Caki2 (cell line): ENCODE measurements around the gene MORF4L1. TPM values are rescaled to one million over a fixed set of nuclear protein-coding genes. Genes with fewer than 3 reads are reported as not detected.
A peak's percentile ranks its signal among the peaks of the same experiment; 100 is the strongest.
"Not testable (repeated sequence)": the region's sequence is repeated elsewhere in the genome, so short reads cannot be mapped to it uniquely, and the experiment has no call there.

Experiments used
- DNase-seq: peaks from one replicate; pipeline ENCODE4 v3.0.0-alpha.2; 2015; ENCODE audit warnings: low read depth
- in situ Hi-C: cut with HindIII; loops from 2 replicates; pipeline ENCODE4 v1.10.0; 2016; ENCODE audit warnings: low sequenced_read_pairs, low pct_unique_long_range_greater_than_20kb, mixed read lengths
- total RNA-seq: library from RNA; depleted of rRNA; stranded (reverse); fragments of >200 nt; shearing (Covaris generic); gene quantifications from 2 replicates; pipeline ENCODE4 v1.2.3, GENCODE V29; 2014; ENCODE audit warnings: low replicate concordance

Gene MORF4L1
- total RNA-seq, 1 experiment from 2014 or later = 373 TPM

GRCh38 chr15:78853500-78853899, 19.2 kb upstream of the MORF4L1 start:
- in situ Hi-C loops = no loop called here
- no peak for DNase-seq

- no peak for DNase-seq
- in situ Hi-C loops = no loop called here
Measured at GRCh38 chr15:78854833-78855372, 17.8 kb upstream of the MORF4L1 start.

GRCh38 chr15:78855746-78856145, 16.9 kb upstream of the MORF4L1 start:
- in situ Hi-C loops = no loop called here
- no peak for DNase-seq

- in situ Hi-C loops = no loop called here
- DNase-seq = peak; percentile 85
Measured at GRCh38 chr15:78859971-78860719, 12.5 kb upstream of the MORF4L1 start.

DNA sequence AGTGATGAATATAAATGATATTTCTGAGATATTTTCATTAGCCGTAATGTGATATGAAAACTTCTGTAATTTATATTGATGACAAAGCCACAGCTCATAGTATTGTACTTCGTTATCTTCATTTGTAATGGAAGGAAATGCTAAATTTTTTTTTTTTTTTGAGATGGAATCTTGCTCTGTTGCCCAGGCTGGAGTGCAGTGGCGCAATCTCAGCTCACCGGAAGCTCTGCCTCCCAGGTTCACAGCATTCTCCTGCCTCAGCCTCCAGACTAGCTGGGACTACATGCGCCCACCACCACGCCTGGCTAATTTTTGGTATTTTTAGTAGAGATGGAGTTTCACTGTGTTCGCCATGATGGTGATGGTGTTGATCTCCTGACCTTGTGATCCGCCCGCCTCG, 7.1 kb upstream of the MORF4L1 start:
- DNase-seq, in situ Hi-C loops: not testable (repeated sequence)

DNA sequence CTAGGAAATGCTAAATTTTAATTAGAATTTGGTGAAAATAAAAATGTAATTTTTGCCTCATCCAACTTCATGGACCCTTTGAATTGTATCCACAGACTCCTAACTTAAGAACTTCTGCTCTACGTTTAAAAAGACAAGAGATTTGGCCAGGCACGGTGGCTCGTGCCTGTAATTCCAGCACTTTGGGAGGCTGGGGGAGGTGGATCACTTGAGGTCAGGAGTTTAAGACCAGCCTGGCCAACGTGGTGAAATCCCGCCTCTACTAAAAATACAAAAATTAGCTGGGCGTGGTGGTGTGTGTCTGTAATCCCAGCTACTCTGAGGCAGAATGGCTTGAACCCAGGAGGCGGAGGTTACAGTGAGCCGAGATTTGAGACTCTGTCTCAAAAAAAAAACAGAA, 6.7 kb upstream of the MORF4L1 start:
- in situ Hi-C loops, DNase-seq: not testable (repeated sequence)

DNA sequence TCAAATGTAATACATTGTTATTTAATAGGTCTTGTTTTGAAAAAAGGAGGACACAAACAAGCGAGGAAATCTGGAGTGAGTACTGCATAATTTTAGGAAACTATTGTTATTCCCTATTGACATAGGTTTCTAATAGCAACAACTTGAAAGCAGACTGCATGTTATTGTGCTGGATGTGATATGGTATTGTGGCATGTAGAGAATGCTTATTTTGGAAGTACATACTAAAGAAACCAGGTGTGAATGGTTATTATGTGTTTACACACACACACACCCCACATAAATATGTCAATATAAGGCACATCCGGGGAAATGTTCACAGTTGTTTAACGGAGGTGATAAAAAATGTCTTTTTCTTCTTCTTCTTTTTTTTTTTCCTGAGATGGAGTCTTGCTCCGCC, 5.9 kb upstream of the MORF4L1 start:
- no peak for DNase-seq
- in situ Hi-C loops = no loop called here

GRCh38 chr15:78868366-78868765, 4.3 kb upstream of the MORF4L1 start:
- in situ Hi-C loops = no loop called here
- no peak for DNase-seq

DNA sequence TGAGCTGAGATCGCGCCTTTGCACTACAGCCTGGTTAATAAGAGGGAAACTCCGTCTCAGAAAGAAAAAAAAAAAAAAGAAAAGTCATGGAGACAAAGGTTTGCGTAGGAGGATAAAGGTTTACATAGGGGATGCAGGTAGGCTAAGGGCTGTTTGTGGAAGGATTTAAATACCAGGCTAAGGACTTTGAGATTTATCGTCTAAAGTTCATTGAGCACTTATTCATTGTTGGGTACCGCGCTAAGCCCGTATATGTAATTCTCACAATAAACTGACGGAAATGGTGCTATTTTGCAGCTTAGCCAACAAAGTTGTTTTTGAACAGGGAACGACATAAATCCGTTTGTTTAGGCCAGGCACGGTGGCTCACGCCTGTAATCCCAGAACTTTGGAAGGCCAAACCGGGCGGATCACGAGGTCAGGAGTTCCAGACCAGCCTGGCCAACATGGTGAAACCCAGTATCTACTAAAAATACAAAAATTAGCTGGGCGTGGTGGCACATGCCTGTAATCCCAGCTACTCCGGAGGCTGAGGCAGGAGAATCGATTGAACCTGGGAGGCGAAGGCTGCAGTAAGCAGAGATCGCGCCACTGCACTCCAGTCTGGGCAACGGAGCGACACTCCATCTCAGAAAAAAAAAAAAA, 1.1 kb upstream of the MORF4L1 start:
- DNase-seq, in situ Hi-C loops: not testable (repeated sequence)

- in situ Hi-C loops = no loop called here
- peak; percentile 96 for DNase-seq
Measured at GRCh38 chr15:78872972-78873792, 492 bp downstream of the MORF4L1 start.

DNA sequence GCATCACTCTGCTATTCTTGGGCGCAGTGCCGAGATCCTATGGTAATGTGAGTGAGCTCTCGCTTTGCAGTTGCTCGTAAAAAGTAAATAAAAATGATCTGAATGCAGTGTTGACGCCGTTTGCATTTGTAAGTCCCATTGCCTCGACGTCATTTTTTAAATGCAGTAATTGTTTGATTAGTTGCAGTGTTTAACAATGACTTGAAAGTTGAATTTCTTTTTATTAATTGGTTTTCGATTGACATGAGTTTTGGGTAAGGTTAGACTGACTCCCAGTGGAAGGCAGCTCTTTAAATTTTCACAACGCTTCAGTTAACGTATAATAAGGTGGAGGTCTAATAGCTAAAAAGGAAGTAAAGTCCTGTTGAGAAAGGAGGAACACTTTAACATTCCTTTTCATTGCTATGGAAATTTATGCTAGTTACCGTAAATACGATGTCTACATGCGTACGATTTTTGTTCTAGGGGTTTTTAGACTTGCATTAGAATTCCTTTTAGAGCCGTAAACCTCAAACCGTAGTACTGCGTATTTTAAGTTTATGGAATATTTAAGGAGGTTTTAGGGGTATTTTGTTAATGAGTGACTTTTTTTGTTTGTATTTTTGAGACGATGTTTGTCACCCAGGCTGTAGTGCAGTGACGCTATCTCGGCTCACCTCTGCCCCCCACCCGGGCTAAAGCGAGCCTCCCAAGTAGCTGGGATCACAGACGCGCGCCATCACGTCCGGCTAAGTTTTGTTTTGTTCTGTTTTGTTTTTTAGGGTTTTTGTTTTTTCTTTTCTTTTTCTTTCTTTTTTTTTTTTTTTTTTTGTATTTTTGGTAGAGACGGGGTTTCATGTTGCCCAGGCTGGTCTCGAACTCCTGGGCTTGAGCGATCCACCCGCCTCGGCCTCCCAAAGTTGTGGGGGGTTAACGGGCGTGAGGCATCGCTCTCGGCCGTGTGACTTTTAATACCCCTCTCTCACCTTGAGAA, 1.4 kb downstream of the MORF4L1 start:
- no peak for DNase-seq
- in situ Hi-C loops = no loop called here

DNA sequence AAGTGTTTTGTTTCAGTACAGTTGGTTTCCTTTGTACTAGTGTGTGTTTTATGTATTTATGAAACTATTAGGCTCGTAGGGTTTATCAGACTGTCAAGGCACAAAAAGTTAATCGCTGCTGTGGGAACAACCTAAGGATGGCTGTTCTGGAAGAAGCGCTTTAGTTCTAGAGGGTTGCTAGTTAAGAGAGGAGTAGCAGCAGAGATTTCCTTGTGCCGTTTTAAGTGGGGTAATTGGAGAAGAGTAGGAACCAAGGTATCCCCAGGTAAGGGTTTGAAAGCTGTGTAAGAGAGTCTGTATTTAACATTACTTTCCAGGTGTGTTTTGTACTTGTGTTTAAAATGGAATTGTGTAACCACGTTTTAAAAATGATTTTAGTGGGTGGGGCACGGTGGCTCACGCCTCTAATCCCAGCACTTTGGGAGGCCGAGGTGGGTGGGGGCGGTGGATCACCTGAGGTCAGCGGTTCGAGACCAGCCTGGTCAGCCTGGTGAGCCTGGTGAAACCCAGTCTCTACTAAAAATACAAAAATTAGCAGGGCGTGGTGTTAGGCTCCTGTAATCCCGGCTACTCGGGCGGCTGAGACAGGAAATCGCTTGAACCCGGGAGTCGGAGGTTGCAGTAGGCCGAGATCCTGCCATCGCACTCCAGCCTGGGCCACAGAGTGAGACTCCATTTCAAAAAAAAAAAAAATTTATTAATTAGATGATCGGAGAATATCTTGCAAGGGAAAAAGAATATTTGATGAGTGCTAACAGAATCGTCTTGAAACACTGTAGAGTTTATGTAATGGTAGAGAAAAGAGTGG, 2.6 kb downstream of the MORF4L1 start:
- peak; percentile 12 for DNase-seq
- in situ Hi-C loops = no loop called here

GRCh38 chr15:78876954-78877353, 4.3 kb downstream of the MORF4L1 start:
- in situ Hi-C loops, DNase-seq: not testable (repeated sequence)

- DNase-seq = no peak
- in situ Hi-C loops = no loop called here
Measured at GRCh38 chr15:78878356-78878755, 5.7 kb downstream of the MORF4L1 start.

DNA sequence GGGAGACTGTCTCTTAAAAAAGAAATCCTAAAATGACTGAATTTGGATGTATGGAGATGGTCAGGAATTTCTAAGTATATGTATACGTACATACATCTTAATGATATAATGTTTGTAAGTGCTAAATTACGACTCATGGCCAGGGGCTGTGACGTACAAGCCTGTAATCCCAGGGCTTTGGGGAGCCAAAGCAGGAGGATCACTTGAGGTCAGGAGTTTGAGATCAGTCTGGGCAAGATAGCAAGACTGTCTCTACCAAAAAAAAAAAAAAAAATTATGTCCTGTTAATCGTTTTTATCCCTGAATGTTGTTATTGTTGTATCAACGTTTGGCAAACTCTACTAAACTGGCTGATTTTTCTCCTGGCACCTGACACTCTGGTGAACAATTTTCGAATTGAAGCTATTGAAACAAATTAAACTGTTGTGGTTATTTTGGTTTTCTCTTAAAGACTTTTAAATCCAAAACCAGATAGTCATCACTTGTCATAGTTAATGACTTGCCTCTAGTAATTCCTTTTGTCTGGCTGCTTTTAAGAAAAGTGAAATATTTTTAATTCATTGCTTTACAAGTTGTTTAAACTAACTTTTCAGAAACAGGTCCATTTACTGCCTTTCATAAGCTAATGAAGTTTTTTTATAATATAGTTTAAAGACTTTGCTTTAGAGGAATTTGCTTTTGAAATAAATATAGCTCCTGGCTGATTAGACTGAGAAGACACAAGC, 7.0 kb downstream of the MORF4L1 start:
- in situ Hi-C loops = no loop called here

DNA sequence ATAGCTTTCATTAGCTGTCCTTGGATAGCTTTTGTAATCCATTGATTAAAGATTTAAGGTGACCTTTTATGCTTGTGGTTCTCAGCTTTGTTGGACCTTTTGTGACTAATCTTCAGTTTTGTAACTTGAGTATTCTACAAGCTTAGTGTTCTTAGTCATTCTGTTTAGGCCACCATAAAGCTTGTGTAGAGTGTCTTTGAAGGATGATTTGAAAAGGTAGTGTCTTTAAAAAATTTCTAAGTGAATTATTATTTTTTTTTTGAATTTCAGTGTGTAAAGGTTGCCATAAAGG, 7.5 kb downstream of the MORF4L1 start:
- no peak for DNase-seq
- in situ Hi-C loops = no loop called here

More for the DNA sequence above, 7.0 kb downstream of the MORF4L1 start:
- DNase-seq = no peak

- in situ Hi-C loops = no loop called here
- no peak for DNase-seq
Measured at GRCh38 chr15:78880813-78881212, 8.1 kb downstream of the MORF4L1 start.
